ENCODE results near the gene POLDIP2. TPM values are rescaled to one million over a fixed set of nuclear protein-coding genes. Genes with fewer than 3 reads are reported as not detected.

The POLDIP2 gene
- total RNA-seq, 2 experiments from 2014 or later, result 61.6 to 67.7 TPM

GRCh38 chr17:28338056-28338768 is 19.1 kb downstream of the POLDIP2 start:
- Mint-ChIP-seq H3K27ac (no peak overlapping the region), H3K27me3 (no peaks in the 10 kb centered on the region)
- CTCF ChIA-PET, result interaction anchor here (1.1 to 1.7 kb wide), 2 partner anchors 13 to 19 kb away, joined by 3 to 4 read pairs; partner anchors contain the start of gene POLDIP2

GRCh38 chr17:28335959-28336871 is 21.1 kb downstream of the POLDIP2 start:
- H3K9me3 Mint-ChIP-seq, result no peaks in the 10 kb centered on the region
- CTCF ChIA-PET, result interaction anchor here (0.6 to 2.1 kb wide), 11 partner anchors 9 to 451 kb away, joined by 3 to 9 read pairs (median 4); partner anchors contain the start of gene POLDIP2
- POLR2A ChIA-PET, result interaction anchor here (0.7 to 1.5 kb wide), 2 partner anchors 21 to 48 kb away, joined by 4 to 9 read pairs; partner anchors contain the start of gene POLDIP2
- H3K4me3 Mint-ChIP-seq, result peak overlapping the region; percentile 85
- peaks cover 6% of the 10 kb centered on the region for H3K36me3 Mint-ChIP-seq (ENCODE audit: low read depth)
- peaks cover 39% of the 10 kb centered on the region for H3K4me1 Mint-ChIP-seq
- H3K27me3 Mint-ChIP-seq, result no peaks in the 10 kb centered on the region
- H3K27ac Mint-ChIP-seq, result peak overlapping the region; percentile 91
- DNase-seq, result peak; percentile 40

More at GRCh38 chr17:28338056-28338768, 19.1 kb downstream of the POLDIP2 start:
- no peak for DNase-seq
- Mint-ChIP-seq H3K36me3 (ENCODE audit: low read depth) (peaks cover 10% of the 10 kb centered on the region), H3K9me3 (no peaks in the 10 kb centered on the region), H3K4me3 (no peak overlapping the region), H3K4me1 (peaks cover 37% of the 10 kb centered on the region)
- POLR2A ChIA-PET, result interaction anchor here (1.1 kb wide), 1 partner anchor 19 kb away, joined by 3 read pairs; the partner anchor contains the start of gene POLDIP2

- Mint-ChIP-seq H3K9me3 (no peaks in the 10 kb centered on the region), H3K4me3 (peak within 1 kb of the TSS; percentile 85), H3K4me1 (peaks cover 39% of the 10 kb centered on the region), H3K27ac (peak within 1 kb of the TSS; percentile 91), H3K27me3 (no peaks in the 10 kb centered on the region), H3K36me3 (ENCODE audit: low read depth) (peaks cover 6% of the 10 kb centered on the region)
- DNase-seq, result peak; percentile 99
- ChIA-PET POLR2A (interaction anchor here (0.7 to 1.5 kb wide), 2 partner anchors 22 to 49 kb away, joined by 4 to 9 read pairs; partner anchors contain the start of gene POLDIP2), CTCF (interaction anchor here (0.6 to 2.1 kb wide), 11 partner anchors 10 to 450 kb away, joined by 3 to 9 read pairs (median 3); partner anchors contain the start of gene POLDIP2)
Measured at GRCh38 chr17:28335201-28335958, 21.9 kb downstream of the POLDIP2 start, which contains the start of the genes IFT20 and TNFAIP1. Gene IFT20, minus strand, starts transcription at chr17:28335472. Its CDS starts 3,487 bp downstream, at chr17:28331985. Gene TNFAIP1, plus strand, starts transcription at chr17:28335761. Its CDS starts 3,761 bp downstream, at chr17:28339522.

GRCh38 chr17:28334666-28335200 is 22.6 kb downstream of the POLDIP2 start:
- Mint-ChIP-seq H3K4me1 (peaks cover 39% of the 10 kb centered on the region), H3K36me3 (ENCODE audit: low read depth) (peaks cover 6% of the 10 kb centered on the region), H3K27me3 (no peaks in the 10 kb centered on the region), H3K27ac (peak overlapping the region; percentile 91), H3K9me3 (no peaks in the 10 kb centered on the region), H3K4me3 (peak overlapping the region; percentile 85)
- DNase-seq, result peak; percentile 27
- ChIA-PET CTCF (interaction anchor here (0.9 to 2.1 kb wide), 7 partner anchors 14 to 65 kb away, joined by 3 to 5 read pairs (median 4); partner anchors contain the start of gene POLDIP2), POLR2A (interaction anchor here (1.5 kb wide), 1 partner anchor 23 kb away, joined by 9 read pairs; the partner anchor contains the start of gene POLDIP2)

GRCh38 chr17:28334171-28334570 is 23.2 kb downstream of the POLDIP2 start:
- DNase-seq, result no peak
- ChIA-PET CTCF (interaction anchor here (0.7 to 2.1 kb wide), 2 partner anchors 9 to 17 kb away, joined by 3 to 4 read pairs; no protein-coding TSS in a partner anchor), POLR2A (no interaction called here)
- Mint-ChIP-seq H3K9me3 (no peaks in the 10 kb centered on the region), H3K4me3 (peak overlapping the region; percentile 85), H3K27me3 (no peaks in the 10 kb centered on the region), H3K36me3 (ENCODE audit: low read depth) (peaks cover 7% of the 10 kb centered on the region), H3K4me1 (peaks cover 39% of the 10 kb centered on the region), H3K27ac (no peak overlapping the region)

- CTCF ChIA-PET, result interaction anchor here (0.5 to 0.7 kb wide), 2 partner anchors 10 to 487 kb away, joined by 3 read pairs; no protein-coding TSS in a partner anchor
Measured at GRCh38 chr17:28333083-28333746, 24.1 kb downstream of the POLDIP2 start.

GRCh38 chr17:28331891-28332420 is 25.4 kb downstream of the POLDIP2 start:
- ChIA-PET POLR2A (no interaction called here), CTCF (interaction anchor here (0.7 to 1.6 kb wide), 5 partner anchors 9 to 35 kb away, joined by 3 to 4 read pairs (median 3); no protein-coding TSS in a partner anchor)
- H3K9me3 Mint-ChIP-seq, result no peaks in the 10 kb centered on the region
- H3K4me1 Mint-ChIP-seq, result peaks cover 33% of the 10 kb centered on the region
- H3K27me3 Mint-ChIP-seq, result no peaks in the 10 kb centered on the region
- H3K27ac Mint-ChIP-seq, result peak overlapping the region; percentile 16
- H3K4me3 Mint-ChIP-seq, result no peak overlapping the region
- H3K36me3 Mint-ChIP-seq (ENCODE audit: low read depth), result peaks cover 16% of the 10 kb centered on the region
- DNase-seq, result no peak

More at GRCh38 chr17:28333083-28333746, 24.1 kb downstream of the POLDIP2 start:
- Mint-ChIP-seq H3K4me1 (peaks cover 35% of the 10 kb centered on the region), H3K27me3 (no peaks in the 10 kb centered on the region), H3K9me3 (no peaks in the 10 kb centered on the region), H3K27ac (no peak overlapping the region), H3K36me3 (ENCODE audit: low read depth) (peaks cover 9% of the 10 kb centered on the region), H3K4me3 (peak overlapping the region; percentile 85)
- POLR2A ChIA-PET, result no interaction called here
- no peak for DNase-seq

GRCh38 chr17:28330671-28331070 is 26.7 kb downstream of the POLDIP2 start:
- CTCF ChIA-PET, result interaction anchor here (0.6 to 1.6 kb wide), 4 partner anchors 8 to 1223 kb away, joined by 3 to 5 read pairs (median 3); no protein-coding TSS in a partner anchor
- Mint-ChIP-seq H3K4me1 (peaks cover 24% of the 10 kb centered on the region), H3K27ac (no peak overlapping the region), H3K4me3 (no peak overlapping the region), H3K27me3 (no peaks in the 10 kb centered on the region), H3K36me3 (ENCODE audit: low read depth) (peaks cover 23% of the 10 kb centered on the region), H3K9me3 (no peaks in the 10 kb centered on the region)
- no peak for DNase-seq
- POLR2A ChIA-PET, result no interaction called here

- no peak overlapping the region for H3K27ac Mint-ChIP-seq
- peaks cover 7% of the 10 kb centered on the region for H3K4me1 Mint-ChIP-seq
- peaks cover 23% of the 10 kb centered on the region for H3K36me3 Mint-ChIP-seq (ENCODE audit: low read depth)
- DNase-seq, result no peak
- ChIA-PET POLR2A (no interaction called here), CTCF (no interaction called here)
- no peaks in the 10 kb centered on the region for H3K9me3 Mint-ChIP-seq
- no peaks in the 10 kb centered on the region for H3K27me3 Mint-ChIP-seq
- H3K4me3 Mint-ChIP-seq, result no peak overlapping the region
Measured at GRCh38 chr17:28328325-28328724, 29.0 kb downstream of the POLDIP2 start.

- no peak overlapping the region for H3K27ac Mint-ChIP-seq
- peaks cover 23% of the 10 kb centered on the region for H3K36me3 Mint-ChIP-seq (ENCODE audit: low read depth)
- H3K4me1 Mint-ChIP-seq, result peaks cover 7% of the 10 kb centered on the region
- DNase-seq, result no peak
- POLR2A ChIA-PET, result no interaction called here
- no peaks in the 10 kb centered on the region for H3K27me3 Mint-ChIP-seq
- no peaks in the 10 kb centered on the region for H3K9me3 Mint-ChIP-seq
- CTCF ChIA-PET, result no interaction called here
- no peak overlapping the region for H3K4me3 Mint-ChIP-seq
Measured at GRCh38 chr17:28327709-28328108, 29.6 kb downstream of the POLDIP2 start.

- Mint-ChIP-seq H3K27ac (no peak overlapping the region), H3K36me3 (ENCODE audit: low read depth) (peaks cover 23% of the 10 kb centered on the region), H3K4me3 (no peak overlapping the region), H3K27me3 (no peaks in the 10 kb centered on the region), H3K4me1 (peaks cover 9% of the 10 kb centered on the region), H3K9me3 (no peaks in the 10 kb centered on the region)
- ChIA-PET CTCF (no interaction called here), POLR2A (no interaction called here)
- DNase-seq, result no peak
Measured at GRCh38 chr17:28327031-28327607, 30.2 kb downstream of the POLDIP2 start.
